Measurements from ENCODE around the gene HOXD4. TPM values are rescaled to one million over a fixed set of nuclear protein-coding genes. Genes with fewer than 3 reads are reported as not detected.

HOXD4 gene
- polyA plus RNA-seq, 1 of the 3 experiments (the other 2 are of a cell fraction) = 1.0 TPM

DNA sequence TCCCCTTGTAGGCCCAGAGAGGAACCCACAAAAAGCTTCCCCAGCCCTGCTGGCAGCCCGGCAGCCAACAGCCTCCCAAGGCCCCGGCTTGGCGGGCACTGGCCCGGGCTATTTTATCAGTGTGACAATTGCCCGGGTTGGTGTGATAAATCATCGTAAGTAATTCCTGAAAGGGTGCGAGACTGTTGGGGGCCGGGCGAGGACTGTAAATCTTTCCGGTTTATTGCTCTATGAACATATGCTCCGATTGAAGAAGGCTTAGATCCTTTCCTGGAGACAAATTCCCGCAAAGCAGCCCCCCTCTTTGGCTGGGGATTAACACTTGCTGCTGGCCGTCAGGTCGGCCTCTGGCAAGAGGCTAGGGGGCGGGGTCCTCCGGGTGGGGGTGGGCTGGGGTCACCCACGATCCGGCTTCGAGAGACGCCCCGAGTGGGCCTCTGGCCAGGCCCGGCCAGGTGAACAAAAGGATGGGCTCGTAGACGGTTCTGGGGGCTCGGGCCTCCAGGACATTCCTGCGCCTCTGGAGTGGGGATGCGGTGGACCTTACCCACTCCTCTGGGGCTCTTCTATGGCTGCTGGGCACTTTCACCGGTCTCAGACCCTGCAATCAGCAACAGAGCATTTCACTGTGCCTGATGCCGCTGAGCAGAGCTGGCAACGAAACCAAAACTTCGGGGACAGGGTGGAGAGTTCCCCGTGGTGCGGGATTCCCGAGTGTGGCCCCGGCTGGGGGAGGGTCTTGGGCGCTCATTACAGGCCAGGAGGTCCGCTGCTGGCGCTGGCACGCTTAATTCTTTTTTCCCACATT lies 7.7 kb downstream of the HOXD4 start:
- ChIA-PET POLR2A (interaction anchor here (0.6 to 2.3 kb wide), 4 partner anchors 19 to 296 kb away, joined by 3 to 9 read pairs (median 4); no protein-coding TSS in a partner anchor), CTCF (interaction anchor here (1.0 to 6.2 kb wide), 3 partner anchors 14 to 990 kb away, joined by 3 to 53 read pairs (median 3); no protein-coding TSS in a partner anchor)
- DNase-seq = peak; percentile 73
- Histone ChIP-seq H2AFZ (ENCODE audit: low read depth) (no peak overlapping the region), H4K20me1 (ENCODE audit: insufficient read depth) (no peaks in the 10 kb centered on the region), H3K27ac (ENCODE audit: low read depth in 2 of 2, low read length in 1 of 2) (no peak overlapping the region), H3F3A (replicated peaks; ENCODE audit: insufficient read depth) (no peaks in the 10 kb centered on the region), H3K79me2 (ENCODE audit: insufficient read depth) (no peaks in the 10 kb centered on the region), H3K36me3 (replicated peaks in 1 of 2; ENCODE audit: control insufficient read depth in 1 of 2, insufficient read depth in 2 of 2, low read length in 1 of 2) (peaks cover 0 to 13% of the 10 kb centered on the region in 2 experiments), H3K4me2 (no peak overlapping the region), H3K27me3 (ENCODE audit: insufficient read depth) (no peaks in the 10 kb centered on the region), H3K9ac (no peak overlapping the region), H3K4me1 (ENCODE audit: control insufficient read depth in 1 of 2, insufficient read depth in 2 of 2, low read depth in 1 of 2, low read length in 1 of 2) (peaks cover 0 to 8% of the 10 kb centered on the region in 2 experiments; a peak in 2 of 4 replicates), H3K9me3 (no peaks in the 10 kb centered on the region), H3K9me2 (no peaks in the 10 kb centered on the region), H3K4me3 (ENCODE audit: low read depth in 2 of 2, low read length in 1 of 2) (peak overlapping the region in 1 of 2 experiments; percentile 5; a peak in 1 of 4 replicates)
- TF ChIP-seq MXI1 (IDR thresholded peaks at IDR 0.05; ENCODE audit: low read depth, low read length) (no peak), FOSL2 (IDR thresholded peaks at IDR 0.05; ENCODE audit: borderline replicate concordance, low read depth) (no peak), RXRA (IDR thresholded peaks at IDR 0.05; ENCODE audit: borderline replicate concordance, low read depth) (no peak), NFIC (IDR thresholded peaks at IDR 0.05; ENCODE audit: borderline replicate concordance) (no peak), FOXM1 (IDR thresholded peaks at IDR 0.05; ENCODE audit: low read depth) (no peak), NRF1 (IDR thresholded peaks at IDR 0.05; ENCODE audit: low read depth, low read length) (no peak), SIN3A (IDR thresholded peaks at IDR 0.05; ENCODE audit: borderline replicate concordance, low read depth, low read length) (no peak), YY1 (IDR thresholded peaks at IDR 0.05; ENCODE audit: low read depth) (no peak), GABPA (IDR thresholded peaks at IDR 0.05; ENCODE audit: low read depth) (no peak), RFX5 (IDR thresholded peaks at IDR 0.05; ENCODE audit: low read length) (no peak), TAF1 (IDR thresholded peaks at IDR 0.05; ENCODE audit: borderline replicate concordance, low read depth, low read length) (no peak), POLR2AphosphoS5 (IDR thresholded peaks at IDR 0.05; ENCODE audit: low read depth, low read length) (no peak), FOXJ3 (CRISPR knock-in tag; IDR thresholded peaks at IDR 0.05) (no peak), EP300 (IDR thresholded peaks at IDR 0.05; ENCODE audit: borderline replicate concordance in 1 of 2, low read depth in 1 of 2, low read length in 1 of 2) (no peak), TCF12 (IDR thresholded peaks at IDR 0.05) (no peak), EZH2phosphoT487 (IDR thresholded peaks at IDR 0.05; ENCODE audit: borderline replicate concordance, low read depth) (no peak), RCOR1 (IDR thresholded peaks at IDR 0.05; ENCODE audit: low read length) (no peak)
- TF ChIP-seq, protein P1, sequence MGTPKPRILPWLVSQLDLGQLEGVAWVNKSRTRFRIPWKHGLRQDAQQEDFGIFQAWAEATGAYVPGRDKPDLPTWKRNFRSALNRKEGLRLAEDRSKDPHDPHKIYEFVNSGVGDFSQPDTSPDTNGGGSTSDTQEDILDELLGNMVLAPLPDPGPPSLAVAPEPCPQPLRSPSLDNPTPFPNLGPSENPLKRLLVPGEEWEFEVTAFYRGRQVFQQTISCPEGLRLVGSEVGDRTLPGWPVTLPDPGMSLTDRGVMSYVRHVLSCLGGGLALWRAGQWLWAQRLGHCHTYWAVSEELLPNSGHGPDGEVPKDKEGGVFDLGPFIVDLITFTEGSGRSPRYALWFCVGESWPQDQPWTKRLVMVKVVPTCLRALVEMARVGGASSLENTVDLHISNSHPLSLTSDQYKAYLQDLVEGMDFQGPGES (IDR thresholded peaks at IDR 0.05; ENCODE audit: low read depth, low read length) = no peak
- TF ChIP-seq, protein P2, sequence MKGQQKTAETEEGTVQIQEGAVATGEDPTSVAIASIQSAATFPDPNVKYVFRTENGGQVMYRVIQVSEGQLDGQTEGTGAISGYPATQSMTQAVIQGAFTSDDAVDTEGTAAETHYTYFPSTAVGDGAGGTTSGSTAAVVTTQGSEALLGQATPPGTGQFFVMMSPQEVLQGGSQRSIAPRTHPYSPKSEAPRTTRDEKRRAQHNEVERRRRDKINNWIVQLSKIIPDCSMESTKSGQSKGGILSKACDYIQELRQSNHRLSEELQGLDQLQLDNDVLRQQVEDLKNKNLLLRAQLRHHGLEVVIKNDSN (IDR thresholded peaks at IDR 0.05; ENCODE audit: borderline replicate concordance, low read depth) = no peak
- 80% methylated on average over 24 of the region's 39 CpGs for WGBS (ENCODE audit: low lambda C conversion rate)

All from SK-N-SH (cell line).